Naive thymus-derived CD8-positive, alpha-beta T cell (primary cell): ENCODE results near the gene OR2D2. TPM values are rescaled to one million over a fixed set of nuclear protein-coding genes. Genes with fewer than 3 reads are reported as not detected.

Experiments used
- polyA plus RNA-seq, 3 donors: library from polyadenylated mRNA; unstranded; fragments of 300-500 nt; fragmentation: Illumina TruSeq; gene quantifications; one replicate each; pipeline ENCODE4 v1.2.3, GENCODE V29; 2021
- total RNA-seq, 8 experiments: library from RNA in 2 of 8; stranded (reverse) in 2 of 8; gene quantifications; one replicate each; pipeline ENCODE4 v1.2.3 and lab custom pipeline; 2021 to 2026

OR2D2 gene
- total and polyA plus RNA-seq, 5 experiments from 2014 or later: not detected

Other genes with a start within 250 kb of the OR2D2 start
- 10 to 100 TPM; 14.4 to 14.9 TPM for gene DCHS1, start 236.7 kb downstream of the OR2D2 start, total RNA-seq
- 1 to 10 TPM; 2.2 to 6.1 (median 2.9) TPM for gene DCHS1, start 236.7 kb downstream of the OR2D2 start, polyA plus RNA-seq
- 10 to 100 TPM; 27.5 to 30.1 TPM for gene MRPL17, start 209.2 kb downstream of the OR2D2 start, total RNA-seq
- 10 to 100 TPM; 16.2 to 23.6 (median 16.5) TPM for gene MRPL17, start 209.2 kb downstream of the OR2D2 start, polyA plus RNA-seq
- not detected for gene OR2AG2, start 120.5 kb downstream of the OR2D2 start, total RNA-seq
- gene OR2AG2, start 120.5 kb downstream of the OR2D2 start, polyA plus RNA-seq: not detected
- not detected for gene OR2AG1, start 109.5 kb downstream of the OR2D2 start, total RNA-seq
- gene OR2AG1, start 109.5 kb downstream of the OR2D2 start, polyA plus RNA-seq: not detected
- gene OR6A2, start 92.8 kb downstream of the OR2D2 start, total RNA-seq: not detected
- gene OR6A2, start 92.8 kb downstream of the OR2D2 start, polyA plus RNA-seq: not detected
- gene OR10A5, start 46.8 kb downstream of the OR2D2 start, total RNA-seq: not detected
- gene OR10A5, start 46.8 kb downstream of the OR2D2 start, polyA plus RNA-seq: not detected
- not detected for gene OR10A2, start 29.4 kb downstream of the OR2D2 start, total RNA-seq
- not detected for gene OR10A2, start 29.4 kb downstream of the OR2D2 start, polyA plus RNA-seq
- gene OR10A4, start 15.9 kb downstream of the OR2D2 start, total RNA-seq: not detected
- not detected for gene OR10A4, start 15.9 kb downstream of the OR2D2 start, polyA plus RNA-seq
- gene OR2D3, start 28.5 kb upstream of the OR2D2 start, total RNA-seq: not detected
- not detected for gene OR2D3, start 28.5 kb upstream of the OR2D2 start, polyA plus RNA-seq
- gene ZNF215, start 33.9 kb upstream of the OR2D2 start, total RNA-seq: under 1 TPM; 0.16 to 0.18 TPM
- not detected for gene ZNF215, start 33.9 kb upstream of the OR2D2 start, polyA plus RNA-seq
- not detected for gene ZNF214, start 127.8 kb upstream of the OR2D2 start, total RNA-seq
- gene ZNF214, start 127.8 kb upstream of the OR2D2 start, polyA plus RNA-seq: not detected
- gene NLRP14, start 128.0 kb upstream of the OR2D2 start, total RNA-seq: not detected
- not detected for gene NLRP14, start 128.0 kb upstream of the OR2D2 start, polyA plus RNA-seq
- gene RBMXL2, start 196.5 kb upstream of the OR2D2 start, total RNA-seq: not detected
- gene RBMXL2, start 196.5 kb upstream of the OR2D2 start, polyA plus RNA-seq: not detected